NCI-H460 (cell line): Measurements from ENCODE around the gene LRRC3. TPM values are rescaled to one million over a fixed set of nuclear protein-coding genes. Genes with fewer than 3 reads are reported as not detected.

Source experiments
- DNase-seq: peaks from one replicate; pipeline ENCODE4 v3.0.0-alpha.2; 2016; ENCODE audit warnings: low read depth; ENCODE audit errors: extremely low read depth
- total RNA-seq: library from RNA; depleted of rRNA; stranded (reverse); fragments of >200 nt; shearing (Covaris generic); gene quantifications from 2 replicates; pipeline ENCODE4 v1.2.3, GENCODE V29; 2014

LRRC3 gene
- total RNA-seq, 1 experiment from 2014 or later: 0.47 TPM

DNA sequence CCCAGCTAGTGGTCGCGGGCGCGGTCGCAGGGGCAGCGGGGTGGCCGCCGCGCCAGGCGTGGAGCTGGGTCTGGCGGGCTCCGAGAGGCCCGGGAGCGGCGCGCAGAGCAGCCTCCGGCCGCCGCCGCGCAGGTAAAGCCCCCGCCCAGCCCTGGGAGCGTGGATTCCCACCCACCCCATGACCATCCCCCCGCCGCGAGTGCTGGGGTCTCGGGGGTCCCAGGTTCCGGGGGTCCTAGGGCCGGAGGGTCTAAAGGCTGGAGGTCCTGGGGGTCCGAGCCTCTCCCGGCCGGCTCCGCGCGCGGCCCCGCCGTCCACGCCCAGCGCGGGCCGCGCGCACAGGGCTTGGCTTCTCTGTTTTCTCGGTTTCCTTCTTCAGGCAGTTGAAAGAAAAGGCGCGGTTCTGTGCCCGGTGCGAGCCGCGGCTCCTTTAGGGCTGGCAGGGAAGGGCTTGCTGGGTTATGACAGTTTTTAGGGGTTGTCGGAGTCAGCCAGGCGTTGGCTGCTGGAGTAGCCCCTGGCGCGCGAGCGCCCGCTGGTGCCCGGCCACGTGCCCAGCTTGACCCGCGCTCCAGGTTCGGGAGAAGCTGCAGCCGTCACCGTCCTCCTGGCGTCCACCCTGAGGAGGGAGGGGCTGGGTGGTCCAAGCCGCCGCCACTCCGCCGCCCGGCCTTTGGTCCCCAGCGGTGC, 359 bp downstream of the LRRC3 start:
- peak; percentile 23 for DNase-seq

DNA sequence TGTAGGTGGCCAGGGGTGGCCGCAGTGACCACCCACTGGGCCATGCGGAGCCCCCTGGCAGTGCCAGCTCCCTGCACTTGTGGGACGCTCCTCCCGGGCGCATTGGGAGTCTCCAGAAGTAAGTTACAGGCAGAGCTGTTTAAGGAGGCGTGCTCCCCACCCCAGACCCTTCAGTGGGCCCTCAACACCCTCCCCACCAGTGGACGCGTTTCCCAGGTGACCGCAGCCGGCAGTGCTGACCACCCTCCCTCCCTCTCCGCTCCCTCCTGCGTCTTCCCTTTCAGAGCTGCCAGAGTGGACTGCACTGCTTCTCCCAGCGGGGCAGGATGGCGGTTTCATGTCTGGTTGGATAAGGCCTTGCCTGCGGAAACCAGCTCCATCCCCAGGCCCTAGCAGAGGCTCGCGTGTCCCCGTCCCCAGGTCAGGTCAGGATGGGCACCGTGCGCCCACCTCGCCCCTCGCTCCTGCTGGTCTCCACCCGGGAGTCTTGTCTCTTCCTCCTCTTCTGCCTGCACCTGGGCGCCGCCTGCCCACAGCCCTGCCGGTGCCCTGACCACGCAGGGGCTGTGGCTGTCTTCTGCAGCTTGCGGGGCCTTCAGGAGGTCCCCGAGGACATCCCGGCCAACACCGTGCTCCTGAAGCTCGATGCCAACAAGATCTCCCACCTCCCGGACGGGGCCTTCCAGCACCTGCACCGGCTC, 1.1 kb downstream of the LRRC3 start:
- no peak for DNase-seq

DNA sequence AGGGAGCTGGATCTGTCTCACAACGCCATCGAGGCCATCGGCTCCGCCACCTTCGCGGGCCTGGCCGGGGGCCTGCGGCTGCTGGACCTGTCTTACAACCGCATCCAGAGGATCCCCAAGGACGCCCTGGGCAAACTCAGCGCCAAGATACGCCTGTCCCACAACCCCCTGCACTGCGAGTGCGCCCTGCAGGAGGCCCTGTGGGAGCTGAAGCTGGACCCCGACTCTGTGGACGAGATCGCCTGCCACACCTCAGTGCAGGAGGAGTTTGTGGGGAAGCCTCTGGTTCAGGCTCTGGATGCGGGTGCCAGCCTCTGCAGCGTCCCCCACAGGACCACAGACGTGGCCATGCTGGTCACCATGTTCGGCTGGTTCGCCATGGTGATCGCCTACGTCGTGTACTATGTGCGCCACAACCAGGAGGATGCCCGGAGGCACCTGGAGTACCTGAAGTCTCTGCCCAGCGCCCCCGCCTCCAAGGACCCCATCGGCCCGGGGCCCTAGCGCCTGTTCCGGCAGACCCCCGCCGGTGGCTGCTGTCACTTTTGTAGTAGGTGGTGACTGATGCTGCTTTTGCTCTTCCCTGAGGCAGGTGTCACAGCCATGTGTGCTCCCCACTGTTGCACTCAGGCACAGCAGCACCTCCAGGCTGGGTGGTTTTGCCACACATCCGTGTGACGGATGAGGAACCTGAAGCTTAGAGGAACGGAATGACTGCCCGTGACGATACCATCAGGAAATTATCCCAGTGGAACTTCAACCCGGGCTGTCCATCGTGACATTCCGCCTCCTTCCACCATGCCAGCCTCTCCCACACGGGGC, 1.8 kb downstream of the LRRC3 start:
- no peak for DNase-seq

DNA sequence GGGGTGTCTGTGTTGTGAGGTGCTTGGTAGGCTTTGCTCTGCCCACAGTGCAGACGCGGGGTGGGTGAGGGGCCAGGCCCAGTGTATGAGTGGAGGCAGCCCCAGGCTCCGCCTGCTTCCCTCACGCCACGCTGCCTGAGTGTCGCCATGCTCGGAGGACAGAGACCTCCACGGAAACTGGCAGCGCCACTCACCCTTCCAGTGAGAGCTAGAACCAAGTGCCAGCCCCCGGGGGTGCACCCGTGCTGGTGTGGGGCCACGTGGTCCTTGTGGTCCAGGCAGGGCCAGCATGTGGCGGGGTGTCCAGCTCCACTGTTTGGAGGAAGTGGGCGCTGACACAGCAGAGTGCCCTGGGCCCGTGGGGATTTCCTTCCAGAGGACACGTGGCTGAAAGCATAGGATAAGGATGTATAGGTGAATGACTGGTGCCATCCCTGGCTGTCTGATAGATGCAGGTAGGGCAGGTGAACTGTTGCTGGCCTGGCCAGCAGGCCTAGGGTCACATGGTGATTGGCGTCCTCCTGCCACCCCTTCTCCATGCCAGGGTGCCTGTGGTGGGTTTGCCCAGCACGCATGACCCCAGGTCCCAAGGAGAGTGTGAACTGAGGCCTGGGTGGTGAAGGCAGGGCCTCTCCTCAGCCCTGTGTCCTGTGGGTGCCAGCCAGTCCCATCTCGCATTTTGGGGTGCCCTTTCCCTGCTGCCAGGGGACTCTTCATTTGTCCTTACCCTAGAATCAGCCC, 3.8 kb downstream of the LRRC3 start:
- no peak for DNase-seq

DNA sequence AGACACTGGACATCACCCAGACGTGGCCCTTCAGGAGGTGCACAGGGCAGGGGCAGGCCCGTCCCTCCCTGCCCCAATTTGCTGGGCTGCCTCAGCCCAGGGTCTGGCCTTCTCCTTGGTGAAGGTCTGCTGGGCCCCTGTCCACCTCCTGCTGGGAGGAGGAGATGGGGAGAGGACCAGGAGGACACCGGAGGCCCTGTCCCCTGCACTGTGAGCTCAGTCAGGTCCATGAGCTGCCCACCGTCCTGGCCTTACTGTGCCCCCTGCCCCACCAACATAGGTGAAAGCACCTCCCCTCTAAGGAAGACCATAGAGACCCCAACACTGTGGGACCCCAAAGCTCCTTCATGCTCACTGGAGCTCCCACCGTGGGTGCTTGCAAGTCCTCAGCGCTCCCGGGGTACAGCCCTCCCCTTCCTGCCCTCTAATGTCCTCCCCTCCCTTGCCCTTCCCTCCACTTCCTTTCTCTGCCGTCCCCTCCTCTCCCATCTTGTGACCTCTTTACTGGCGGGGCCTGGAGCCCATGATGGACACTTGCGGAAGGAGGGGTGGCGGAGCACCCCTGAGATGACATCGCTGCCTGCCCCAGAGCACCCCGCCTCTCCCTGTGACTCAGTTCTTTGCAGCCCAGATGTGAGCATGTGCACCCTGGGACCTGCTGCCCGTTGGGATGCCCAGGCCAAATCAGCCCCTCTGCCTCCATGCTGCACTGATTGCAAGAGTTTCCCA, 4.6 kb downstream of the LRRC3 start:
- DNase-seq: no peak

DNA sequence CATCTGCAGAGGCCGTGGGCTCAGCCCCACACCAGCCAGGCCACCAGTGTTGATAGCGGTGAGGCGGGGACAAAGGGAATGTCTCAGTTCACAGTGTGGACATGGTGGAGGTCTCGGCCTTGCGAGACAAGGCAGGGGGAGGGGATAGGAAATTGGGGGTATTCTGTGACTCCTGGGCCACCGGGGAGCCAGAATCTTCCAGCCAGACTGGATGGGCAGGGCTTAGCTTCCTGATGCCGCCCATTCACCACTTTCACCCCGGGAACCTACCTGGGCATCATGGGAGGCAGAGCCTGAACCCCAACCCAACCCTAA, 5.1 kb downstream of the LRRC3 start:
- no peak for DNase-seq

DNA sequence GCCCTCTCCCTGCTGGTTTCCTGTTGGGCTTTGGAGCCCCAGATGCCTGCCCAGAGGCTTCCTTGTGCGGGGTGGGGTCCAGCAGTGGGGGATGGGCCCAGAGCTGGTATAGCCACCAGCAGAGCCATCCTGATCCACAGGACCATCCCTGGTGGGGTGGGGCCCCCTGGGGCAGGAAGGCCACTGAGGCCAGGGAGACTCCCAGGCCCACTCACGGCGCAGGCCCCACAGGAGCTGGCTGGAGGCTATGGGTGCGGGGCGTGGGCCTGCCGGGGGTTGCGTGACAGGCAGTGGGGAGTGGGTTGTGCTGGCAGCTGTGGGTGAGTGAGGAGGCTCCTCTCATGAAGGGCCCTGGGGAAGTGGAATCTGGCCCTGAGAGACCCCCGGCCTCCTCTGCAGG, 5.7 kb downstream of the LRRC3 start:
- no peak for DNase-seq

DNA sequence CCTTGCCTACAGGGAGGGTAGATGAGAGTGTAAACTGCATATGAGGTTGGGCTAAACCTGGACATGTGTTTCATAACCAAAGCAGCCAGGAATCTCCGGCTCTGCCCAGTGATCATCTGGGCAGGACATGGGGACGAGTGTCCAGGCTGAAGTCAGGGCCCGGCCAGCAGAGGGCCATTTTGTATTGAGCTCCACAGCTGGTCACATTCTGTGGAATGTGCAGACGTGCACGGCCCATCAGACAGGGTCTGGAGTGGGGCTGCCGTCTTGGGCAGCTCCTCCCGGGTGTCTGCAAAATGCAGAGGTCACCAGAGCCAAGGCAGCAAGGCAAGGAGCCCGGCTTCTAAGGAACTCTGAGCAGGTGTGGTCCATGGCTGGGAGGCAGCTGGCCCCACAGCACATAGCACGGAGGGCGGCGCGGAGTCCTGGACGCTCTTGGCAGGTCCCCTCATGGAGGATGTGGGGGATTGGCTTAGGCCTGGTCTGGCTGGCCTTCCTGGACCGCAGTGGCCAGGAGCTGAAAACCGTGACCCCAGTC, 6.2 kb downstream of the LRRC3 start:
- no peak for DNase-seq

DNA sequence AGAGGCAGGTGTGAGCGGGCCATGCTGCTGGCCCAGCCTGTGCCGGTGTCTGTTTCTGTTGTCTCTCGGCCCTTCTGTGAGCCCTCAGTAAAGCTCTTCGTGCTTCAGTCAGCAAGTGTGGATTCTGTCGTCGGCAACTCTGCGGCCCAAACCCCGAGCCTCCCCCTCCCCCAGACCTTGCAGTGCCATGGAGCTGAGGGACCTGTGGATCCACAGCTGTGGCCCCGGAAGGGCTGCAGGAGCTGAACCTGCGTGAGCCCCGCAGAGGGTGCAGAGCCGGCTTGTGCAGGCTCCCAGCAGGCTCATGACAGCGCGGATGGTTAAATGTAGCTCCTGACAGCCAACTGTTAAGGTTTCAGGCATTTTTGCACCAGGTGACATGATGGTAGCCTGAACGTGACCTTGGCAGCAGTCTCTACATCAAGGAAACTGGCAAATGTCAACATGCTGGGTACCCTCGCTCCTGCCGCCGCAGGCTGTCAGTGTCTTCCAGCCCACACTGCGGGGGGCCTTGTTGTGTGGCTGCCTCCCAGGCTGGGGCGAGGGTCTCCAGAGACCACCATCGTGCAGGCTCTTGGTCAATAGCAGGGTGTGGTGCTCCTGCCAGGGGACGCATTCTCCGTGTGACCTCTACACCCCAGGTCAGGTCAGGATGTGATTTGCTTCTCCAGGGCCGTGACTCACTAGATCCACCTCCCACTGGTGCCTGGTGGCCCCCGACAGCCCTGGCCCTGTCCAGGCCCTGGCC, 7.0 kb downstream of the LRRC3 start:
- DNase-seq: no peak

DNA sequence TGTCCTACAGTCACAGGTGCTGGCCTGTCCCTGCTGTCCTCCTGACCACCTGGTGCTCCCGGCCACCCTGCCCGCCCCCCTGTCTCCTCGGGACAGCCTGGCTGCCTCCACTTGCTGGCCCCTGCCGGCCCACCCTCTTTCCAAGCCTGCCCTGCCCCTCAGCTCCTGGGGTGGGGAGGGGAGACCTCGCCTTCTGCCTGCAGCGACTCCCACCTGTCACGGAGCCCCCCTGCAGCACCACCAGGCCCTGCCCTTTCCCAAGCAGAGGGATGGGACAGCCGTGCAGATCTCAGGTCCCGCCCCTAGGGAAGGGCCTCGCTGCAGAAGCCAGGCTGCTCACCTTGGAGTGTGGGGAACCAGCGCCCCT, 7.5 kb downstream of the LRRC3 start:
- DNase-seq: no peak

DNA sequence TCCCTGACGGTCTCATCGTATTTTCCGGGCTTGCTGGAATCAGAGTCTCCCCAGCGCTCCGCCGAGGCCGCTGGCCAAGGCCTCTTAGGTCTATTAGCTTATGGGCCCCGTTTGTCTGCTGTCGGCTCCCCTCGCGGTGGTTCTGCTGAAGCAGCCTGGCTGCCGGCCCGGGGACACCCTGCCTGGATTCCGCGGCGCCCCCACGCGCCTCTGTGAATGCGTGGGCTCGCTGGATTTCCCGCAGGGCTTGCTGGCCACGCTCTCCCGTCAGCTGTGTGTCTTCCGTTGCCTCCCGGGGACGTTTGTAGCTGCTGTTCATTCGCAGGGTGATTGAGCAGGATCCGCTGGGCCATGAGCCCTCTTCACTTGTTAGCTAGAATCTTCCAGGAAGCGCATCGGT, 8.4 kb downstream of the LRRC3 start:
- DNase-seq: no peak

DNA sequence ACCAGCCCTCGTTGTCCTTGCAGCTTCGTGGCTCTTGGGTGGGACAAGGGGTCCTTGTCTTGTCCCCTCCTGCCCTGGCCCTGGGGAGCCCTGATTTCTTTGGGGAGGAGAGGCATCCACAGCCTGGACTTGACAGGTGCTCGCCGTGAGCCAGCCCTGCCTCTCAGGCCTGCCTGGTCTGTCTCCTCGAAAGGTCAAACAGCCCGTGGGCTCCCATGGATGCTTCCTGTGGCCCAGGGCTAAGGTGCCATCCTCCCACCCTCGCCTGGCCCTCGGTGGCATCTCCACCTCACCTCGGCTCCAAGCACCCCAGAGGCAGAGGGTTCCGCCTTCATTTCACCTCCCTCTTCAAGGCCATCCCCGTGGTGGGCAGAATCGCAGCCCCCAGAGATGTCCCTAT, 9.0 kb downstream of the LRRC3 start:
- no peak for DNase-seq

DNA sequence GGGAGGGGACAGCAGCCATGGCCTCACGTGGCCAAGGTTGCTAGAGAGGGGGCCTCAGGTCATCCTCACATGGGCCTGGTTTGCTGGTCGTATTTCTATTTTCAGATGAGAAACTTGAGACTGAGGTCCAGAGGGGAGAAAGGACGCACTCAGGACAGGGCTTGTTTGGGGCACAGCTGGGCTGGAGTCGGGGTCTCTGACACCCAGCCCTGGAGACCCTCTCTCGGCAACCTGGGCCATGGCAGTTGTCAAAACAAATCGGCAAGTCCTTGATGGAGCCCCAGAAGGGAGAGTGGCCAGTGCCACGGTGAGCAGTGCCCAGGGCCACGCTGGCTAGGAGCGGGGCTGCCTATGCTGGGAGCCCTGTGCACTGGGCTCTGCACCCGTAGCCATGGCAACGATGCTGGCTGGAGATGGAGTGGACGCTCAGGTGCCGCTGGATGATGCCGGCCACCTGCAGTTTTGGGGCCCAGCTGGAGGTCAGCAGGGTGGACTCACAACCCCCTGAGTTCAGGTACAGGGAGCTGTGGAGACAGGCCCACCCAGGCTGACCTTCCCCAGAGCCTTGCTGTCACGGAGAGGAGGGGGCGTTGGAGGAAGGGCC, 11.1 kb downstream of the LRRC3 start:
- DNase-seq: no peak

DNA sequence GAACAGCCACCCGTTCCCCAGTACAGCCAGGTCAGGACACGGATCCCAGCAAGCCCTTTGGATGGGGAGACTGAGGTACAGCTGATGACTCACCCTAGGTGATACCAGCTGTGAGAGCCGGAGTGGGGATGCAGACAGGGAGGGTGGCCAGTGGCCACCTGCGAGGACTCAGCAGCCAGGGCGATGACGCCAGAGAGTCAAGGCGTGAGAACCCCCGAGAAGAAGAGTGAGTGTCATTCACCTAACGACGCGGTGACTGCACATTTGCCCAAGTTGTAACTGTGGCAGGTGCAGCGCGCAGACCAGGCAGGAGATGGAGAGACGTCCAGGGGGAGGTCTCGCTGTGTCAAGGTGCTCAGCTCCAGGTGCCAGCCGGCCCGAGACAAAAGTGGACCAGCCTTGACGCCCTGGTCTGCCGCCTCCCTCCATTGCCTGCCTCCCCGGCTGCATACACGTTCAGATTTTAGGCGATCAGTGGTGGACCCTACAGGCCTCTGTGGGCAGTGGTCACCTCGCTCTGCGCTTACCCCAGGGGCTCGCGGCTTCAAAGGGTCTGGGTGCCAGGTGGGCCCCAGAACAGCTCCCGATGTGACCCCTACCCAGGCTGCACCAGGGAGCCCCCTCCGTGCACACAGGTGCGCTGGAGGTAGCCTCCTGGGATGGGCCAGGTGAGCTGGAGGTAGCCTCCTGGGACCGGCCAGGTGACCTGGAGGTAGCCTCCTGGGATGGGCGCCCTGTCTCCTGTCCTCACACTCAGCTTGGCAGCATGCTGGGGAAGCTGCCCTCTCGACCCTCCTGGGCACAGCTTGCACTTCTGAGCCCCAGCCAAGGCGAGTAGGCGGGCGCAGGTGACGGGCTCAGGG, 11.9 kb downstream of the LRRC3 start:
- no peak for DNase-seq

DNA sequence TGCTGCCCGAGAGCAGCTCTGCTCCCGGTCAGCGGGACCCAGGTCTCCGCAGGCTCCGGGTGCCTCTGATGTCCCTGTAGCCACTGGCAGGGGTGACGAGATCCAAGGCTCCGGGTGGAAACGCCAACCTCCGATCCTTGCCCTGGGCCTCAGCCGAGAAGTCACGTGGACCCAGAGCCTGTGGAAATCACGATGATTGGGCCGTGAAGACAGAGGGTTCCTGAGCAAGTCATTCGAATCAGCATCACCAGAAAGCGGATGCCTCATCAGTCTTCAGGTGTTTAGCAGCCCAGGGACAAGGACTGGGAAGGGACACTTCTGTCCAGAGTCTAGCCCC, 12.5 kb downstream of the LRRC3 start:
- no peak for DNase-seq

DNA sequence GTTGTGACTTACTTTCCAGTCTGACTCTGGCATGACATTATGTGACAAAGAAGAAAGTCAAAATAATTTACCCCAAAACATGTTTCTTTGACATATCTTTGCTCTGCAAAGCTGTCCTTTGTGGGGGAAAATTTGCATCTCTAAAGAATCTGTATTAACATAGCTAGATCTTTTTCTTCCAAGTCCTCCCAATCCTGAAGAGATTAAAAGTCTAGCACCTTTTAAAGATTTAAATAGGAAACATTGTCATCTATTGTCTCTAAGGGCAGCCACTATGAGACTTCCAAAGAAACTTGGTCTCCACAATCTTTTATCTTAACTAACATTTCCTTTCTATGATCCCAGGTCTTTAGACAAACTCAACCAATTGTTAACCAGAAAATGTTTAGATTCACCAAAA, 16.0 kb downstream of the LRRC3 start:
- no peak for DNase-seq

DNA sequence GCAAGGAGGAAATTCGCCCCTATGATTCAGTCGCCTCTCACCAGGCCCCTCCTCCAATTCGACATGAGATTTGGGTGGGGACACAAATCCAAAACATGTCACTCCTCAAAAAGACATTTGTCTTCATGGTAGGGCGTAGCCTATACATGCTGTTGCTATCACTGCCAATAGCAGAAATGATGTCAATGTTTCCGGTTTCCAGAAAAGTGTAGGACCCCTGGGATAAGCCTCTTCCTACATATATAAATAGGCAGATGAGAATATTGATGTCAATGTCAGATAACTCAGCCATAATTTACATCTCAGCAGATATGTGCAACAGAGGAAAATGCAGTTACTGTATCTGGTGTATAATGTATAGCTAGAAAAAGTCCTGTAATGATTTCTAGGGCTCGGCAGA, 16.7 kb downstream of the LRRC3 start:
- DNase-seq: no peak

DNA sequence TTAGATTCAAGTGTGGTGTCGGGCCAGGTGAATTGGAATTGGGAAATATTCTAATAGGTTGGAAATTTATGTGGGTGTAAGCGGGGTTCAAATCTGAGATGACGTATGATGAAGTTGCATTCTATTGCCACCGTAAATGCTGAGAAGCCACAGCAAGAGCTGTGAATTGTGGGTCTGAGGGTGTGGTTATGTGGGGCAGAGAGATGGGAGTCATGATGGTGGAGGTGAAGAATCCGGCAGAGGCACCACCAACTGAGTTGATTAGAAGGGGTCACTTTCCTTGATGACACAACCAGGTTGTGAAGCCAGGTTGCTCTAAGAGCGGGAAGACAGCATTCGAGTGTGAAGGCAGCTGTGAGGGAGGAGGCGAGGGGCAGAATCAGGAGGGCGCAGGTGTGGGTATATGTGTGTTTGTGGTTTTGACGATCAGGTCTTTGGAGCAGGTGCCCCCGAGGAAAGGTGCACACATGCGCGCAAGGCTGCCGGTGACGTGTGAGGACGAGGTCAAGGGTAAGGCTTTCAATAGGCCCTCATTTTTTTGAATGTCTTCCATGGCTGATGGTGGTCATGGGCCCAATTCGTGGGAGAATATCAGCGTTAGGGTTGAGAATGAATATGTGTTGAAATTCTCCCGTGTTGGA, 18.7 kb downstream of the LRRC3 start:
- no peak for DNase-seq
